ENCODE data around the gene XPOT. TPM values are rescaled to one million over a fixed set of nuclear protein-coding genes. Genes with fewer than 3 reads are reported as not detected.
A peak's percentile ranks its signal among the peaks of the same experiment; 100 is the strongest.

Gene XPOT
- total RNA-seq, 1 donor from 2014 or later: 35.0 TPM

GRCh38 chr12:64450711-64451486 lies 46.7 kb downstream of the XPOT start:
- no peaks in the 10 kb centered on the region for H3K9me3 ChIP-seq (ENCODE audit: control insufficient read depth in 3 of 3, low read length in 3 of 3)
- peaks cover 5 to 19% (median 16%) of the 10 kb centered on the region in 3 donors for H3K4me1 ChIP-seq (ENCODE audit: control insufficient read depth in 3 of 3, insufficient read depth in 3 of 3, low read length in 3 of 3)
- peak overlapping the region; percentile 91 to 96 (median 91) for H3K4me3 ChIP-seq (ENCODE audit: low read length in 3 of 3)
- peaks cover 4 to 21% (median 14%) of the 10 kb centered on the region in 3 donors for H3K36me3 ChIP-seq (ENCODE audit: control insufficient read depth in 3 of 3, insufficient read depth in 3 of 3, low read length in 3 of 3)
- H3K27ac ChIP-seq (ENCODE audit: low read depth, low read length): peak overlapping the region; percentile 95
- peak overlapping the region; percentile 90 to 97 (median 92) for H3K9ac ChIP-seq (ENCODE audit: low read depth in 1 of 3, low read length in 3 of 3)
- H3K27me3 ChIP-seq (ENCODE audit: control insufficient read depth in 3 of 3, insufficient read depth in 3 of 3, low read length in 3 of 3): no peaks in the 10 kb centered on the region

- H3K4me3 ChIP-seq (ENCODE audit: low read length in 3 of 3): peak within 1 kb of the TSS; percentile 91 to 96 (median 91)
- H3K27ac ChIP-seq (ENCODE audit: low read depth, low read length): peak within 1 kb of the TSS; percentile 95
- H3K36me3 ChIP-seq (ENCODE audit: control insufficient read depth in 3 of 3, insufficient read depth in 3 of 3, low read length in 3 of 3): peaks cover 3 to 15% (median 7%) of the 10 kb centered on the region in 3 donors
- peak within 1 kb of the TSS; percentile 90 to 97 (median 92) for H3K9ac ChIP-seq (ENCODE audit: low read depth in 1 of 3, low read length in 3 of 3)
- H3K27me3 ChIP-seq (ENCODE audit: control insufficient read depth in 3 of 3, insufficient read depth in 3 of 3, low read length in 3 of 3): no peaks in the 10 kb centered on the region
- peaks cover 5 to 19% (median 16%) of the 10 kb centered on the region in 3 donors for H3K4me1 ChIP-seq (ENCODE audit: control insufficient read depth in 3 of 3, insufficient read depth in 3 of 3, low read length in 3 of 3)
- H3K9me3 ChIP-seq (ENCODE audit: control insufficient read depth in 3 of 3, low read length in 3 of 3): no peaks in the 10 kb centered on the region
These were observed 47.7 kb downstream of the XPOT start, which contains the start of gene TBK1 for GRCh38 chr12:64451687-64452558. TSS of gene TBK1 (plus strand) at chr12:64452120. CDS start at chr12:64455871, 3,751 bp downstream.

GRCh38 chr12:64452559-64453329 lies 48.6 kb downstream of the XPOT start:
- peak overlapping the region; percentile 91 to 96 (median 91) for H3K4me3 ChIP-seq (ENCODE audit: low read length in 3 of 3)
- H3K9me3 ChIP-seq (ENCODE audit: control insufficient read depth in 3 of 3, low read length in 3 of 3): no peaks in the 10 kb centered on the region
- peaks cover 0 to 13% (median 3%) of the 10 kb centered on the region in 3 donors for H3K36me3 ChIP-seq (ENCODE audit: control insufficient read depth in 3 of 3, insufficient read depth in 3 of 3, low read length in 3 of 3)
- H3K4me1 ChIP-seq (ENCODE audit: control insufficient read depth in 3 of 3, insufficient read depth in 3 of 3, low read length in 3 of 3): peaks cover 5 to 19% (median 16%) of the 10 kb centered on the region in 3 donors
- H3K27ac ChIP-seq (ENCODE audit: low read depth, low read length): peak overlapping the region; percentile 95
- peak overlapping the region; percentile 90 to 97 (median 92) for H3K9ac ChIP-seq (ENCODE audit: low read depth in 1 of 3, low read length in 3 of 3)
- H3K27me3 ChIP-seq (ENCODE audit: control insufficient read depth in 3 of 3, insufficient read depth in 3 of 3, low read length in 3 of 3): no peaks in the 10 kb centered on the region

- Histone ChIP-seq H3K36me3 (ENCODE audit: control insufficient read depth in 3 of 3, insufficient read depth in 3 of 3, low read length in 3 of 3) (peaks cover 0 to 14% (median 0%) of the 10 kb centered on the region in 3 donors), H3K27me3 (ENCODE audit: control insufficient read depth in 3 of 3, insufficient read depth in 3 of 3, low read length in 3 of 3) (no peaks in the 10 kb centered on the region), H3K4me1 (ENCODE audit: control insufficient read depth in 3 of 3, insufficient read depth in 3 of 3, low read length in 3 of 3) (peaks cover 7 to 25% (median 23%) of the 10 kb centered on the region in 3 donors), H3K9ac (ENCODE audit: low read depth in 1 of 3, low read length in 3 of 3) (no peak overlapping the region), H3K27ac (ENCODE audit: low read depth, low read length) (no peak overlapping the region), H3K4me3 (ENCODE audit: low read length in 3 of 3) (no peak overlapping the region), H3K9me3 (ENCODE audit: control insufficient read depth in 3 of 3, low read length in 3 of 3) (no peaks in the 10 kb centered on the region)
These were observed 51.3 kb downstream of the XPOT start for GRCh38 chr12:64455506-64455905.

GRCh38 chr12:64456119-64456518 lies 51.9 kb downstream of the XPOT start:
- no peak overlapping the region for H3K4me3 ChIP-seq (ENCODE audit: low read length in 3 of 3)
- no peak overlapping the region for H3K27ac ChIP-seq (ENCODE audit: low read depth, low read length)
- no peaks in the 10 kb centered on the region for H3K27me3 ChIP-seq (ENCODE audit: control insufficient read depth in 3 of 3, insufficient read depth in 3 of 3, low read length in 3 of 3)
- H3K9ac ChIP-seq (ENCODE audit: low read depth in 1 of 3, low read length in 3 of 3): no peak overlapping the region
- H3K4me1 ChIP-seq (ENCODE audit: control insufficient read depth in 3 of 3, insufficient read depth in 3 of 3, low read length in 3 of 3): peaks cover 5 to 20% (median 16%) of the 10 kb centered on the region in 3 donors
- peaks cover 0 to 14% (median 0%) of the 10 kb centered on the region in 3 donors for H3K36me3 ChIP-seq (ENCODE audit: control insufficient read depth in 3 of 3, insufficient read depth in 3 of 3, low read length in 3 of 3)
- H3K9me3 ChIP-seq (ENCODE audit: control insufficient read depth in 3 of 3, low read length in 3 of 3): no peaks in the 10 kb centered on the region

GRCh38 chr12:64457032-64457431 lies 52.8 kb downstream of the XPOT start:
- Histone ChIP-seq H3K36me3 (ENCODE audit: control insufficient read depth in 3 of 3, insufficient read depth in 3 of 3, low read length in 3 of 3) (peaks cover 0 to 20% (median 0%) of the 10 kb centered on the region in 3 donors), H3K4me1 (ENCODE audit: control insufficient read depth in 3 of 3, insufficient read depth in 3 of 3, low read length in 3 of 3) (peaks cover 3 to 18% (median 8%) of the 10 kb centered on the region in 3 donors), H3K27ac (ENCODE audit: low read depth, low read length) (no peak overlapping the region), H3K27me3 (ENCODE audit: control insufficient read depth in 3 of 3, insufficient read depth in 3 of 3, low read length in 3 of 3) (no peaks in the 10 kb centered on the region), H3K9me3 (ENCODE audit: control insufficient read depth in 3 of 3, low read length in 3 of 3) (no peaks in the 10 kb centered on the region), H3K4me3 (ENCODE audit: low read length in 3 of 3) (no peak overlapping the region), H3K9ac (ENCODE audit: low read depth in 1 of 3, low read length in 3 of 3) (no peak overlapping the region)

GRCh38 chr12:64457466-64457865 lies 53.3 kb downstream of the XPOT start:
- Histone ChIP-seq H3K4me1 (ENCODE audit: control insufficient read depth in 3 of 3, insufficient read depth in 3 of 3, low read length in 3 of 3) (peaks cover 3 to 18% (median 8%) of the 10 kb centered on the region in 3 donors), H3K4me3 (ENCODE audit: low read length in 3 of 3) (no peak overlapping the region), H3K27me3 (ENCODE audit: control insufficient read depth in 3 of 3, insufficient read depth in 3 of 3, low read length in 3 of 3) (no peaks in the 10 kb centered on the region), H3K9me3 (ENCODE audit: control insufficient read depth in 3 of 3, low read length in 3 of 3) (no peaks in the 10 kb centered on the region), H3K9ac (ENCODE audit: low read depth in 1 of 3, low read length in 3 of 3) (no peak overlapping the region), H3K36me3 (ENCODE audit: control insufficient read depth in 3 of 3, insufficient read depth in 3 of 3, low read length in 3 of 3) (peaks cover 0 to 20% (median 0%) of the 10 kb centered on the region in 3 donors), H3K27ac (ENCODE audit: low read depth, low read length) (no peak overlapping the region)

- H3K9ac ChIP-seq (ENCODE audit: low read depth in 1 of 3, low read length in 3 of 3): no peak overlapping the region
- no peaks in the 10 kb centered on the region for H3K9me3 ChIP-seq (ENCODE audit: control insufficient read depth in 3 of 3, low read length in 3 of 3)
- peaks cover 3 to 16% (median 8%) of the 10 kb centered on the region in 3 donors for H3K4me1 ChIP-seq (ENCODE audit: control insufficient read depth in 3 of 3, insufficient read depth in 3 of 3, low read length in 3 of 3)
- no peak overlapping the region for H3K4me3 ChIP-seq (ENCODE audit: low read length in 3 of 3)
- peaks cover 0 to 20% (median 0%) of the 10 kb centered on the region in 3 donors for H3K36me3 ChIP-seq (ENCODE audit: control insufficient read depth in 3 of 3, insufficient read depth in 3 of 3, low read length in 3 of 3)
- no peaks in the 10 kb centered on the region for H3K27me3 ChIP-seq (ENCODE audit: control insufficient read depth in 3 of 3, insufficient read depth in 3 of 3, low read length in 3 of 3)
- no peak overlapping the region for H3K27ac ChIP-seq (ENCODE audit: low read depth, low read length)
These were observed 53.7 kb downstream of the XPOT start for GRCh38 chr12:64457923-64458322.

GRCh38 chr12:64459394-64459891 lies 55.3 kb downstream of the XPOT start:
- Histone ChIP-seq H3K4me1 (ENCODE audit: control insufficient read depth in 3 of 3, insufficient read depth in 3 of 3, low read length in 3 of 3) (peaks cover 3 to 9% (median 5%) of the 10 kb centered on the region in 3 donors), H3K36me3 (ENCODE audit: control insufficient read depth in 3 of 3, insufficient read depth in 3 of 3, low read length in 3 of 3) (peaks cover 0 to 20% (median under 1%) of the 10 kb centered on the region in 3 donors), H3K9me3 (ENCODE audit: control insufficient read depth in 3 of 3, low read length in 3 of 3) (no peaks in the 10 kb centered on the region), H3K27ac (ENCODE audit: low read depth, low read length) (peak overlapping the region; percentile 16), H3K27me3 (ENCODE audit: control insufficient read depth in 3 of 3, insufficient read depth in 3 of 3, low read length in 3 of 3) (no peaks in the 10 kb centered on the region), H3K9ac (ENCODE audit: low read depth in 1 of 3, low read length in 3 of 3) (peak overlapping the region; percentile 13 to 54 (median 51)), H3K4me3 (ENCODE audit: low read length in 3 of 3) (peak overlapping the region in 1 of 3 donors; percentile 39)
